HL-60 (cell line): ENCODE data around the gene PMEPA1.

Experiments
- GABPA ChIP-seq: IDR thresholded peaks from 2 replicates; pipeline ENCODE4 v1.6.1; 2012; ENCODE audit warnings: low read depth
- POLR2AphosphoS5 ChIP-seq: IDR thresholded peaks from 2 replicates; pipeline ENCODE4 v1.6.1; 2012; ENCODE audit warnings: low read depth
- REST ChIP-seq: IDR thresholded peaks from 2 replicates; pipeline ENCODE4 v1.6.1; 2012; ENCODE audit warnings: low read depth; ENCODE audit not compliant: insufficient replicate concordance
- SPI1 ChIP-seq: IDR thresholded peaks from 2 replicates; pipeline ENCODE4 v1.6.1; 2012; ENCODE audit warnings: low read depth, mild to moderate bottlenecking, borderline replicate concordance
- TF ChIP-seq, protein P1 (sequence below): IDR thresholded peaks from one replicate; pipeline ENCODE4 v1.5.1; 2011; ENCODE audit warnings: low read length, control low read depth, inconsistent platforms; ENCODE audit not compliant: insufficient read depth

GRCh38 chr20:57620274-57620990 lies 89.4 kb downstream of the PMEPA1 start, which contains the start of gene ZBP1:
- TF ChIP-seq, protein P1, sequence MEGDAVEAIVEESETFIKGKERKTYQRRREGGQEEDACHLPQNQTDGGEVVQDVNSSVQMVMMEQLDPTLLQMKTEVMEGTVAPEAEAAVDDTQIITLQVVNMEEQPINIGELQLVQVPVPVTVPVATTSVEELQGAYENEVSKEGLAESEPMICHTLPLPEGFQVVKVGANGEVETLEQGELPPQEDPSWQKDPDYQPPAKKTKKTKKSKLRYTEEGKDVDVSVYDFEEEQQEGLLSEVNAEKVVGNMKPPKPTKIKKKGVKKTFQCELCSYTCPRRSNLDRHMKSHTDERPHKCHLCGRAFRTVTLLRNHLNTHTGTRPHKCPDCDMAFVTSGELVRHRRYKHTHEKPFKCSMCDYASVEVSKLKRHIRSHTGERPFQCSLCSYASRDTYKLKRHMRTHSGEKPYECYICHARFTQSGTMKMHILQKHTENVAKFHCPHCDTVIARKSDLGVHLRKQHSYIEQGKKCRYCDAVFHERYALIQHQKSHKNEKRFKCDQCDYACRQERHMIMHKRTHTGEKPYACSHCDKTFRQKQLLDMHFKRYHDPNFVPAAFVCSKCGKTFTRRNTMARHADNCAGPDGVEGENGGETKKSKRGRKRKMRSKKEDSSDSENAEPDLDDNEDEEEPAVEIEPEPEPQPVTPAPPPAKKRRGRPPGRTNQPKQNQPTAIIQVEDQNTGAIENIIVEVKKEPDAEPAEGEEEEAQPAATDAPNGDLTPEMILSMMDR, result no peak
- TF ChIP-seq REST (no peak), SPI1 (no peak), POLR2AphosphoS5 (no peak), GABPA (no peak)
